H1 (cell line): ENCODE data around the gene RAB31. TPM values are rescaled to one million over a fixed set of nuclear protein-coding genes. Genes with fewer than 3 reads are reported as not detected.

ENCODE experiments used
- GABPA ChIP-seq: IDR thresholded peaks from 2 replicates; pipeline ENCODE4 v1.6.1; 2011; ENCODE audit warnings: mild to moderate bottlenecking, low read length, moderate library complexity, borderline replicate concordance; ENCODE audit not compliant: insufficient read depth
- GTF2F1 ChIP-seq: IDR thresholded peaks from 2 replicates; pipeline ENCODE4 v1.6.1; 2012; ENCODE audit warnings: low read depth, low read length, improper control_type of control experiment, borderline replicate concordance
- KDM5A ChIP-seq: fragments of 200-600 bp; IDR thresholded peaks from 2 replicates; pipeline ENCODE4 v1.7.1; 2012; ENCODE audit warnings: mild to moderate bottlenecking, low read length, inconsistent platforms, mixed read lengths
- polyA plus RNA-seq, 7 experiments: library from polyadenylated mRNA; depleted of rRNA in 3 of 7; stranded (reverse) in 5 of 7; unstranded in 2 of 7; fragments of >200 nt in 5 of 7; fragments of 200-250 nt in 2 of 7; gene quantifications; 1 replicate in 5 of 7; 2 replicates in 1 of 7; 4 replicates in 1 of 7; pipeline versions ENCODE4 v1.2.1 to v1.2.3, GENCODE V29; 2011 to 2013; ENCODE audit warnings: missing spikeins in 2 of 7, mixed read lengths in 2 of 7
- total RNA-seq: library from RNA; stranded (reverse); fragmentation: NEBNext Ultra II Directional; extraction: Animal tissue kit (Norgen Biotek cat#: 25700); gene quantifications from 2 replicates; pipeline ENCODE4 v1.2.1, GENCODE V29; 2021
- TF ChIP-seq, protein P1 (sequence below), 3 experiments: IDR thresholded peaks; 1 replicate in 2 of 3; 2 replicates in 1 of 3; pipeline versions ENCODE4 v1.5.1 to v1.6.1; 2011; ENCODE audit warnings: low read length in 3 of 3, mild to moderate bottlenecking in 3 of 3, inconsistent platforms in 2 of 3, low read depth in 1 of 3, moderate library complexity in 1 of 3; ENCODE audit not compliant: insufficient read depth in 1 of 3; ENCODE audit errors: control extremely low read depth in 1 of 3
- TF ChIP-seq, protein P2 (sequence below): IDR thresholded peaks from 2 replicates; pipeline ENCODE4 v1.6.1; 2012; ENCODE audit warnings: inconsistent platforms
- TF ChIP-seq, protein P3 (sequence below): fragments of 300-600 bp; sonication (generic); IDR thresholded peaks from 2 replicates; pipeline ENCODE4 v1.7.1; 2012; ENCODE audit warnings: low read length, moderate library complexity, mild to moderate bottlenecking, inconsistent platforms; ENCODE audit not compliant: insufficient replicate concordance

The RAB31 gene
- total and polyA plus RNA-seq, 2 of the 8 experiments (the other 6 are each of a cell fraction or from before 2014, with no cell fraction given): 15.2 to 40.9 TPM

DNA sequence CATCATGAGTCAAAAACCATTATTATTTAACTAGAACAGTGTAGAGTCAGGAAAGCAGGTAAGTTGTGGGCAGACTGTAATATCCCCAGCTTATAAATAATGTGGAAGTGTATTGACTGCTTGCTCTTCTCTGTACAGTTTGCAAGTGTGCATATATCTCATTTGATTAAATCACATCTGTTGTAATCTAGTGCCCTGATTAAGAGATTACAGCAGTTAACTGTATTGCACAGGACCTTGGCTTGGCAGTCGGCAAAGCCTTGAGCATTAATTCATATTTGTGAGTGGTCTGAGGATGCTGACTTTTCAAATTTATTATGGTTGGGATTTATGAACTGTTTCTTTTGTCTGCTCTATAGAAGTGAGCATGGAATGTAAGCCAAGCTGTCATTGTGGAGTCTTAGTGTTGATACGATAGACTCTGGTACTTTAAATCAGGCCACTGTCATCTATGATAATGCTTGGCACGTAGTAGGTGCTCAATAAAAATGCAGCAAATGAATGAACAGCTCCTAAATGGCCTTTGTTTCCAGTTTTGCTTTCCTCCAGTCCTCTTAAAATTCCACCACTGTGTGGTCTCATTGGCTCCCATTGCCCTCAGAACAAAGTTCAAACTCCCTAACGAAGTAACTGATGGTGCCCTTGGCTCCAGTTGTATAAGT lies 48.3 kb downstream of the RAB31 start (continued):
- TF ChIP-seq, protein P1, sequence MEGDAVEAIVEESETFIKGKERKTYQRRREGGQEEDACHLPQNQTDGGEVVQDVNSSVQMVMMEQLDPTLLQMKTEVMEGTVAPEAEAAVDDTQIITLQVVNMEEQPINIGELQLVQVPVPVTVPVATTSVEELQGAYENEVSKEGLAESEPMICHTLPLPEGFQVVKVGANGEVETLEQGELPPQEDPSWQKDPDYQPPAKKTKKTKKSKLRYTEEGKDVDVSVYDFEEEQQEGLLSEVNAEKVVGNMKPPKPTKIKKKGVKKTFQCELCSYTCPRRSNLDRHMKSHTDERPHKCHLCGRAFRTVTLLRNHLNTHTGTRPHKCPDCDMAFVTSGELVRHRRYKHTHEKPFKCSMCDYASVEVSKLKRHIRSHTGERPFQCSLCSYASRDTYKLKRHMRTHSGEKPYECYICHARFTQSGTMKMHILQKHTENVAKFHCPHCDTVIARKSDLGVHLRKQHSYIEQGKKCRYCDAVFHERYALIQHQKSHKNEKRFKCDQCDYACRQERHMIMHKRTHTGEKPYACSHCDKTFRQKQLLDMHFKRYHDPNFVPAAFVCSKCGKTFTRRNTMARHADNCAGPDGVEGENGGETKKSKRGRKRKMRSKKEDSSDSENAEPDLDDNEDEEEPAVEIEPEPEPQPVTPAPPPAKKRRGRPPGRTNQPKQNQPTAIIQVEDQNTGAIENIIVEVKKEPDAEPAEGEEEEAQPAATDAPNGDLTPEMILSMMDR (IDR thresholded peaks at IDR 0.05; ENCODE audit: control extremely low read depth in 1 of 3, insufficient read depth in 1 of 3, low read depth in 1 of 3, low read length in 3 of 3): no peak
- TF ChIP-seq GABPA (no peak), KDM5A (no peak), GTF2F1 (no peak)
- TF ChIP-seq, protein P2, sequence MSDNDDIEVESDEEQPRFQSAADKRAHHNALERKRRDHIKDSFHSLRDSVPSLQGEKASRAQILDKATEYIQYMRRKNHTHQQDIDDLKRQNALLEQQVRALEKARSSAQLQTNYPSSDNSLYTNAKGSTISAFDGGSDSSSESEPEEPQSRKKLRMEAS: no peak
- TF ChIP-seq, protein P3, sequence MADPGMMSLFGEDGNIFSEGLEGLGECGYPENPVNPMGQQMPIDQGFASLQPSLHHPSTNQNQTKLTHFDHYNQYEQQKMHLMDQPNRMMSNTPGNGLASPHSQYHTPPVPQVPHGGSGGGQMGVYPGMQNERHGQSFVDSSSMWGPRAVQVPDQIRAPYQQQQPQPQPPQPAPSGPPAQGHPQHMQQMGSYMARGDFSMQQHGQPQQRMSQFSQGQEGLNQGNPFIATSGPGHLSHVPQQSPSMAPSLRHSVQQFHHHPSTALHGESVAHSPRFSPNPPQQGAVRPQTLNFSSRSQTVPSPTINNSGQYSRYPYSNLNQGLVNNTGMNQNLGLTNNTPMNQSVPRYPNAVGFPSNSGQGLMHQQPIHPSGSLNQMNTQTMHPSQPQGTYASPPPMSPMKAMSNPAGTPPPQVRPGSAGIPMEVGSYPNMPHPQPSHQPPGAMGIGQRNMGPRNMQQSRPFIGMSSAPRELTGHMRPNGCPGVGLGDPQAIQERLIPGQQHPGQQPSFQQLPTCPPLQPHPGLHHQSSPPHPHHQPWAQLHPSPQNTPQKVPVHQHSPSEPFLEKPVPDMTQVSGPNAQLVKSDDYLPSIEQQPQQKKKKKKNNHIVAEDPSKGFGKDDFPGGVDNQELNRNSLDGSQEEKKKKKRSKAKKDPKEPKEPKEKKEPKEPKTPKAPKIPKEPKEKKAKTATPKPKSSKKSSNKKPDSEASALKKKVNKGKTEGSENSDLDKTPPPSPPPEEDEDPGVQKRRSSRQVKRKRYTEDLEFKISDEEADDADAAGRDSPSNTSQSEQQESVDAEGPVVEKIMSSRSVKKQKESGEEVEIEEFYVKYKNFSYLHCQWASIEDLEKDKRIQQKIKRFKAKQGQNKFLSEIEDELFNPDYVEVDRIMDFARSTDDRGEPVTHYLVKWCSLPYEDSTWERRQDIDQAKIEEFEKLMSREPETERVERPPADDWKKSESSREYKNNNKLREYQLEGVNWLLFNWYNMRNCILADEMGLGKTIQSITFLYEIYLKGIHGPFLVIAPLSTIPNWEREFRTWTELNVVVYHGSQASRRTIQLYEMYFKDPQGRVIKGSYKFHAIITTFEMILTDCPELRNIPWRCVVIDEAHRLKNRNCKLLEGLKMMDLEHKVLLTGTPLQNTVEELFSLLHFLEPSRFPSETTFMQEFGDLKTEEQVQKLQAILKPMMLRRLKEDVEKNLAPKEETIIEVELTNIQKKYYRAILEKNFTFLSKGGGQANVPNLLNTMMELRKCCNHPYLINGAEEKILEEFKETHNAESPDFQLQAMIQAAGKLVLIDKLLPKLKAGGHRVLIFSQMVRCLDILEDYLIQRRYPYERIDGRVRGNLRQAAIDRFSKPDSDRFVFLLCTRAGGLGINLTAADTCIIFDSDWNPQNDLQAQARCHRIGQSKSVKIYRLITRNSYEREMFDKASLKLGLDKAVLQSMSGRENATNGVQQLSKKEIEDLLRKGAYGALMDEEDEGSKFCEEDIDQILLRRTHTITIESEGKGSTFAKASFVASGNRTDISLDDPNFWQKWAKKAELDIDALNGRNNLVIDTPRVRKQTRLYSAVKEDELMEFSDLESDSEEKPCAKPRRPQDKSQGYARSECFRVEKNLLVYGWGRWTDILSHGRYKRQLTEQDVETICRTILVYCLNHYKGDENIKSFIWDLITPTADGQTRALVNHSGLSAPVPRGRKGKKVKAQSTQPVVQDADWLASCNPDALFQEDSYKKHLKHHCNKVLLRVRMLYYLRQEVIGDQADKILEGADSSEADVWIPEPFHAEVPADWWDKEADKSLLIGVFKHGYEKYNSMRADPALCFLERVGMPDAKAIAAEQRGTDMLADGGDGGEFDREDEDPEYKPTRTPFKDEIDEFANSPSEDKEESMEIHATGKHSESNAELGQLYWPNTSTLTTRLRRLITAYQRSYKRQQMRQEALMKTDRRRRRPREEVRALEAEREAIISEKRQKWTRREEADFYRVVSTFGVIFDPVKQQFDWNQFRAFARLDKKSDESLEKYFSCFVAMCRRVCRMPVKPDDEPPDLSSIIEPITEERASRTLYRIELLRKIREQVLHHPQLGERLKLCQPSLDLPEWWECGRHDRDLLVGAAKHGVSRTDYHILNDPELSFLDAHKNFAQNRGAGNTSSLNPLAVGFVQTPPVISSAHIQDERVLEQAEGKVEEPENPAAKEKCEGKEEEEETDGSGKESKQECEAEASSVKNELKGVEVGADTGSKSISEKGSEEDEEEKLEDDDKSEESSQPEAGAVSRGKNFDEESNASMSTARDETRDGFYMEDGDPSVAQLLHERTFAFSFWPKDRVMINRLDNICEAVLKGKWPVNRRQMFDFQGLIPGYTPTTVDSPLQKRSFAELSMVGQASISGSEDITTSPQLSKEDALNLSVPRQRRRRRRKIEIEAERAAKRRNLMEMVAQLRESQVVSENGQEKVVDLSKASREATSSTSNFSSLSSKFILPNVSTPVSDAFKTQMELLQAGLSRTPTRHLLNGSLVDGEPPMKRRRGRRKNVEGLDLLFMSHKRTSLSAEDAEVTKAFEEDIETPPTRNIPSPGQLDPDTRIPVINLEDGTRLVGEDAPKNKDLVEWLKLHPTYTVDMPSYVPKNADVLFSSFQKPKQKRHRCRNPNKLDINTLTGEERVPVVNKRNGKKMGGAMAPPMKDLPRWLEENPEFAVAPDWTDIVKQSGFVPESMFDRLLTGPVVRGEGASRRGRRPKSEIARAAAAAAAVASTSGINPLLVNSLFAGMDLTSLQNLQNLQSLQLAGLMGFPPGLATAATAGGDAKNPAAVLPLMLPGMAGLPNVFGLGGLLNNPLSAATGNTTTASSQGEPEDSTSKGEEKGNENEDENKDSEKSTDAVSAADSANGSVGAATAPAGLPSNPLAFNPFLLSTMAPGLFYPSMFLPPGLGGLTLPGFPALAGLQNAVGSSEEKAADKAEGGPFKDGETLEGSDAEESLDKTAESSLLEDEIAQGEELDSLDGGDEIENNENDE: no peak
